ENCODE results near the gene PRKAG1. TPM values are rescaled to one million over a fixed set of nuclear protein-coding genes. Genes with fewer than 3 reads are reported as not detected.

The PRKAG1 gene
- total and polyA plus RNA-seq, 10 of the 15 experiments (the other 5 are each of a cell fraction or from before 2014, with no cell fraction given), result 44.5 to 91.6 (median 60.9) TPM

DNA sequence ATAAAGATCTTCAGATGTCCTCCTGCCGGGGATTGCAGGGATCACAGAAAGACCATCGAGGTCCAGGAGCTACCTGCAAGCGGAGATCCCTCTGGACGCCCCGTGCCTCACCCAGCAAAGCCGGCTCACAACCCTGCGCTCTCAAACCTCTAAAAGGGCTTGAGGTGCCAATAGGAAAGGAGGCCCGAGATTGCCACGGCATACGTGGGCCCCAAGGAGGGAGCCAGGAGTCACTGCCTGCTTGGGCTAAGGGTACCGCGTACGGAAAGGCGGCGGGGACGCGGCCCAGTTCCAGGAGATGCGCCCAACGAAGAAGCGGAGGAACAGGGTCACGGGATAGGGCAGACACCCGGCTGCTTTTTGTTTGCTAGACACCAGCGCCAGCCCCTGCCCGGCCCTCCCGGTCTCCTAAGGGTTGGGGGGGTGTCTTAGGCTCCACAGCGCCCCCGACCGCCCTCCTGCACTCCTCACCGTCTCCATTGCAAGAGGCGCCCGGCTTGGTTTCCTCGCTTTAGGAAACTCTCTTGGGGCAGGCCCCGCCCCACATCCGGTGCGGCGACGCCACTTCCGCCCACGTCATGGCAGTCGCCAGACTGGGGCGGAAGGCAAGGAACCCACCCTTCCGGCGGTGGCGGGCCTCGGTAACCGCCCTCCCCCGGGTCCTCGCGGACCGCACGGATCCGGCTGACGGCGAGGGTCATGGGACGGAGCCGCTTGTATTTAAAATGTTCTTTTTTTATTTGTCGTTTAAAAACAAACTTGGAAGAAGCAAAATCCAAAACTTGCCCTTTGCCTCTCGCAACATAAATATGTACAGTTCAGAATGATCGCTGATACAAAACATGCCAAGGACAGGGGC, at the start of gene PRKAG1 (continued):
- TF ChIP-seq, protein P1, sequence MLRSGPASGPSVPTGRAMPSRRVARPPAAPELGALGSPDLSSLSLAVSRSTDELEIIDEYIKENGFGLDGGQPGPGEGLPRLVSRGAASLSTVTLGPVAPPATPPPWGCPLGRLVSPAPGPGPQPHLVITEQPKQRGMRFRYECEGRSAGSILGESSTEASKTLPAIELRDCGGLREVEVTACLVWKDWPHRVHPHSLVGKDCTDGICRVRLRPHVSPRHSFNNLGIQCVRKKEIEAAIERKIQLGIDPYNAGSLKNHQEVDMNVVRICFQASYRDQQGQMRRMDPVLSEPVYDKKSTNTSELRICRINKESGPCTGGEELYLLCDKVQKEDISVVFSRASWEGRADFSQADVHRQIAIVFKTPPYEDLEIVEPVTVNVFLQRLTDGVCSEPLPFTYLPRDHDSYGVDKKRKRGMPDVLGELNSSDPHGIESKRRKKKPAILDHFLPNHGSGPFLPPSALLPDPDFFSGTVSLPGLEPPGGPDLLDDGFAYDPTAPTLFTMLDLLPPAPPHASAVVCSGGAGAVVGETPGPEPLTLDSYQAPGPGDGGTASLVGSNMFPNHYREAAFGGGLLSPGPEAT (IDR thresholded peaks at IDR 0.05; ENCODE audit: low read depth), result peak; percentile 67
- 0 out of 2 replicates have a peak, but pooled peaks have one; percentile 86 for TF ChIP-seq WRNIP1 (IDR thresholded peaks at IDR 0.05; ENCODE audit: borderline replicate concordance, low read depth, low read length)
- TF ChIP-seq E4F1 (IDR thresholded peaks at IDR 0.05; ENCODE audit: borderline replicate concordance, partially characterized antibody), result no peak
- peak; percentile 95 for TF ChIP-seq GABPA (IDR thresholded peaks at IDR 0.05; ENCODE audit: low read depth)
- no peak for TF ChIP-seq MYC (IDR thresholded peaks at IDR 0.05; ENCODE audit: insufficient read depth, insufficient read length, insufficient replicate concordance, low read length, severe bottlenecking)
- TF ChIP-seq STAT1 (conservative IDR thresholded peaks at IDR 0.05), result no peak
- peak; percentile 61 for TF ChIP-seq NKRF (conservative IDR thresholded peaks at IDR 0.05)
- TF ChIP-seq BCL3 (IDR thresholded peaks at IDR 0.05; ENCODE audit: borderline replicate concordance, insufficient read depth, low read depth, low read length, poor library complexity, severe bottlenecking), result peak; percentile 74
- TF ChIP-seq CREM (IDR thresholded peaks at IDR 0.05; ENCODE audit: low read depth), result peak; percentile 95
- peak in 1 of 2 experiments; percentile 28; a peak in 1 of 3 replicates for TF ChIP-seq EGR1 (IDR thresholded peaks at IDR 0.05; ENCODE audit: borderline replicate concordance in 1 of 2, low read depth in 2 of 2, low read length in 2 of 2)
- TF ChIP-seq, protein P2, sequence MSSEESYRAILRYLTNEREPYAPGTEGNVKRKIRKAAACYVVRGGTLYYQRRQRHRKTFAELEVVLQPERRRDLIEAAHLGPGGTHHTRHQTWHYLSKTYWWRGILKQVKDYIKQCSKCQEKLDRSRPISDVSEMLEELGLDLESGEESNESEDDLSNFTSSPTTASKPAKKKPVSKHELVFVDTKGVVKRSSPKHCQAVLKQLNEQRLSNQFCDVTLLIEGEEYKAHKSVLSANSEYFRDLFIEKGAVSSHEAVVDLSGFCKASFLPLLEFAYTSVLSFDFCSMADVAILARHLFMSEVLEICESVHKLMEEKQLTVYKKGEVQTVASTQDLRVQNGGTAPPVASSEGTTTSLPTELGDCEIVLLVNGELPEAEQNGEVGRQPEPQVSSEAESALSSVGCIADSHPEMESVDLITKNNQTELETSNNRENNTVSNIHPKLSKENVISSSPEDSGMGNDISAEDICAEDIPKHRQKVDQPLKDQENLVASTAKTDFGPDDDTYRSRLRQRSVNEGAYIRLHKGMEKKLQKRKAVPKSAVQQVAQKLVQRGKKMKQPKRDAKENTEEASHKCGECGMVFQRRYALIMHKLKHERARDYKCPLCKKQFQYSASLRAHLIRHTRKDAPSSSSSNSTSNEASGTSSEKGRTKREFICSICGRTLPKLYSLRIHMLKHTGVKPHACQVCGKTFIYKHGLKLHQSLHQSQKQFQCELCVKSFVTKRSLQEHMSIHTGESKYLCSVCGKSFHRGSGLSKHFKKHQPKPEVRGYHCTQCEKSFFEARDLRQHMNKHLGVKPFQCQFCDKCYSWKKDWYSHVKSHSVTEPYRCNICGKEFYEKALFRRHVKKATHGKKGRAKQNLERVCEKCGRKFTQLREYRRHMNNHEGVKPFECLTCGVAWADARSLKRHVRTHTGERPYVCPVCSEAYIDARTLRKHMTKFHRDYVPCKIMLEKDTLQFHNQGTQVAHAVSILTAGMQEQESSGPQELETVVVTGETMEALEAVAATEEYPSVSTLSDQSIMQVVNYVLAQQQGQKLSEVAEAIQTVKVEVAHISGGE (CRISPR knock-in tag; IDR thresholded peaks at IDR 0.05), result no peak

Measured in GM12878 (cell line).